Measurements from ENCODE around the gene AGBL1. TPM values are rescaled to one million over a fixed set of nuclear protein-coding genes. Genes with fewer than 3 reads are reported as not detected.

Gene AGBL1
- total RNA-seq, 1 donor from 2014 or later = not detected

- H3K27ac ChIP-seq (ENCODE audit: low read depth, low read length) = no peak overlapping the region
- H3K27me3 Mint-ChIP-seq (ENCODE audit: low read depth, unreplicated experiment) = no peaks in the 10 kb centered on the region
- H3K9ac ChIP-seq (ENCODE audit: low read length) = no peak overlapping the region
- TF ChIP-seq CTCF (IDR thresholded peaks at IDR 0.05; ENCODE audit: insufficient read depth, low read depth, low read length) = no peak
- no peak for TF ChIP-seq EZH2 (IDR thresholded peaks at IDR 0.05; ENCODE audit: insufficient read depth, low read length)
- H3K36me3 Mint-ChIP-seq (ENCODE audit: low read depth, unreplicated experiment) = no peaks in the 10 kb centered on the region
- H3K4me2 ChIP-seq (ENCODE audit: low read length) = no peak overlapping the region
- no peaks in the 10 kb centered on the region for H3K79me2 ChIP-seq (ENCODE audit: insufficient read depth, low read length)
- DNase-seq (ENCODE audit: low read depth) = no peak
- no peaks in the 10 kb centered on the region for H3K9me3 Mint-ChIP-seq (ENCODE audit: unreplicated experiment)
- H4K20me1 ChIP-seq (ENCODE audit: insufficient read depth, low read length) = no peaks in the 10 kb centered on the region
- FAIRE-seq = no peak
- no peak overlapping the region for H3K4me3 Mint-ChIP-seq (ENCODE audit: unreplicated experiment)
- H3K27me3 ChIP-seq (ENCODE audit: insufficient read depth, low read length) = no peaks in the 10 kb centered on the region
- peaks cover 12% of the 10 kb centered on the region for H3K4me1 Mint-ChIP-seq (ENCODE audit: low read depth, unreplicated experiment)
- H3K4me1 ChIP-seq (ENCODE audit: insufficient read depth, low read length) = peaks cover 5% of the 10 kb centered on the region
- H3K9me3 ChIP-seq (ENCODE audit: insufficient read depth, low read depth, low read length) = no peaks in the 10 kb centered on the region
- H3K4me3 ChIP-seq (ENCODE audit: insufficient read depth, low read depth, low read length) = no peak overlapping the region
- no peak overlapping the region for H3K27ac Mint-ChIP-seq (ENCODE audit: unreplicated experiment)
- no peak overlapping the region for H2AFZ ChIP-seq (ENCODE audit: low read depth, low read length)
- no peaks in the 10 kb centered on the region for H3K36me3 ChIP-seq (ENCODE audit: insufficient read depth, low read length)
Observed at GRCh38 chr15:86615816-86616215, 536.1 kb downstream of the AGBL1 start.

- Histone ChIP-seq H3K4me3 (ENCODE audit: insufficient read depth, low read depth, low read length) (no peak overlapping the region), H2AFZ (ENCODE audit: low read depth, low read length) (no peak overlapping the region), H3K27ac (ENCODE audit: low read depth, low read length) (no peak overlapping the region), H3K9ac (ENCODE audit: low read length) (no peak overlapping the region), H3K36me3 (ENCODE audit: insufficient read depth, low read length) (no peaks in the 10 kb centered on the region), H3K27me3 (ENCODE audit: insufficient read depth, low read length) (no peaks in the 10 kb centered on the region), H3K79me2 (ENCODE audit: insufficient read depth, low read length) (no peaks in the 10 kb centered on the region), H3K9me3 (ENCODE audit: insufficient read depth, low read depth, low read length) (no peaks in the 10 kb centered on the region), H4K20me1 (ENCODE audit: insufficient read depth, low read length) (no peaks in the 10 kb centered on the region), H3K4me1 (ENCODE audit: insufficient read depth, low read length) (peaks cover 5% of the 10 kb centered on the region), H3K4me2 (ENCODE audit: low read length) (no peak overlapping the region)
- Mint-ChIP-seq H3K9me3 (ENCODE audit: unreplicated experiment) (no peaks in the 10 kb centered on the region), H3K27ac (ENCODE audit: unreplicated experiment) (no peak overlapping the region), H3K4me3 (ENCODE audit: unreplicated experiment) (no peak overlapping the region), H3K27me3 (ENCODE audit: low read depth, unreplicated experiment) (no peaks in the 10 kb centered on the region), H3K4me1 (ENCODE audit: low read depth, unreplicated experiment) (peaks cover 8% of the 10 kb centered on the region), H3K36me3 (ENCODE audit: low read depth, unreplicated experiment) (no peaks in the 10 kb centered on the region)
- TF ChIP-seq CTCF (IDR thresholded peaks at IDR 0.05; ENCODE audit: insufficient read depth, low read depth, low read length) = no peak
- TF ChIP-seq EZH2 (IDR thresholded peaks at IDR 0.05; ENCODE audit: insufficient read depth, low read length) = no peak
- DNase-seq (ENCODE audit: low read depth) (no peak), FAIRE-seq (no peak)
Observed at GRCh38 chr15:86616771-86617170, 537.1 kb downstream of the AGBL1 start.

GRCh38 chr15:86620157-86620556 lies 540.5 kb downstream of the AGBL1 start:
- Mint-ChIP-seq H3K4me3 (ENCODE audit: unreplicated experiment) (no peak overlapping the region), H3K4me1 (ENCODE audit: low read depth, unreplicated experiment) (peaks cover 23% of the 10 kb centered on the region), H3K36me3 (ENCODE audit: low read depth, unreplicated experiment) (no peaks in the 10 kb centered on the region), H3K27ac (ENCODE audit: unreplicated experiment) (no peak overlapping the region), H3K27me3 (ENCODE audit: low read depth, unreplicated experiment) (no peaks in the 10 kb centered on the region), H3K9me3 (ENCODE audit: unreplicated experiment) (no peaks in the 10 kb centered on the region)
- DNase-seq (ENCODE audit: low read depth) (no peak), FAIRE-seq (no peak)
- H3K27me3 ChIP-seq (ENCODE audit: insufficient read depth, low read length) = no peaks in the 10 kb centered on the region
- no peak overlapping the region for H3K4me3 ChIP-seq (ENCODE audit: insufficient read depth, low read depth, low read length)
- no peak for TF ChIP-seq CTCF (IDR thresholded peaks at IDR 0.05; ENCODE audit: insufficient read depth, low read depth, low read length)
- TF ChIP-seq EZH2 (IDR thresholded peaks at IDR 0.05; ENCODE audit: insufficient read depth, low read length) = no peak
- H3K4me2 ChIP-seq (ENCODE audit: low read length) = peak overlapping the region; percentile 36
- H3K79me2 ChIP-seq (ENCODE audit: insufficient read depth, low read length) = no peaks in the 10 kb centered on the region
- H2AFZ ChIP-seq (ENCODE audit: low read depth, low read length) = no peak overlapping the region
- no peaks in the 10 kb centered on the region for H3K36me3 ChIP-seq (ENCODE audit: insufficient read depth, low read length)
- no peaks in the 10 kb centered on the region for H3K9me3 ChIP-seq (ENCODE audit: insufficient read depth, low read depth, low read length)
- peaks cover 20% of the 10 kb centered on the region for H3K4me1 ChIP-seq (ENCODE audit: insufficient read depth, low read length)
- no peak overlapping the region for H3K27ac ChIP-seq (ENCODE audit: low read depth, low read length)
- no peak overlapping the region for H3K9ac ChIP-seq (ENCODE audit: low read length)
- no peaks in the 10 kb centered on the region for H4K20me1 ChIP-seq (ENCODE audit: insufficient read depth, low read length)
